ENCODE data around the gene PKP4. TPM values are rescaled to one million over a fixed set of nuclear protein-coding genes. Genes with fewer than 3 reads are reported as not detected.

PKP4 gene
- total and polyA plus RNA-seq, 2 experiments from 2014 or later = 35.7 to 92.3 TPM

DNA sequence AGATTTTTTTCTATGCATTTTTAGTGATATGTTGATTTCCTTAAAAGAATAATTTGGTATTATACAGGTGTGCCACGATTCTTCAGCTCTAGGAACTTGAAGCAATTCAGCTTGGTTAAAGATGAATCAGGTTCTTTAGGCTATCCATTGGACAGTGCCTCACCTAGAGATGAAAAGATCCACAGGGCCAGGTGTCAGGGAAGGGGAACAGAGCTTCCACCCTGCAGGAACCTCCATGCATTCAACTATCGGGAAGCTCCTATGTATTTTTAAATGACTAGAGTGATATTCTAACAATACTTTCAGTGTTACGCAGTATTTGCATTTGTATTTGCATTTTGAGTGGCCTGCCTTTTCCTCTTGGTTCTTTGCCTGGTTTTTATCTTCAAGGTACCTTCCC is 40.2 kb downstream of the PKP4 start:
- no peak for TF ChIP-seq JUNB (IDR thresholded peaks at IDR 0.05; ENCODE audit: unreplicated experiment)
- TF ChIP-seq POLR2AphosphoS5 (IDR thresholded peaks at IDR 0.05; ENCODE audit: low read depth) = no peak
- TF ChIP-seq CTCF (conservative IDR thresholded peaks at IDR 0.05; ENCODE audit: low read depth in 2 of 2) = no peak
- no peak for TF ChIP-seq EZH2phosphoT487 (IDR thresholded peaks at IDR 0.05; ENCODE audit: unreplicated experiment)
- TF ChIP-seq, protein P1, sequence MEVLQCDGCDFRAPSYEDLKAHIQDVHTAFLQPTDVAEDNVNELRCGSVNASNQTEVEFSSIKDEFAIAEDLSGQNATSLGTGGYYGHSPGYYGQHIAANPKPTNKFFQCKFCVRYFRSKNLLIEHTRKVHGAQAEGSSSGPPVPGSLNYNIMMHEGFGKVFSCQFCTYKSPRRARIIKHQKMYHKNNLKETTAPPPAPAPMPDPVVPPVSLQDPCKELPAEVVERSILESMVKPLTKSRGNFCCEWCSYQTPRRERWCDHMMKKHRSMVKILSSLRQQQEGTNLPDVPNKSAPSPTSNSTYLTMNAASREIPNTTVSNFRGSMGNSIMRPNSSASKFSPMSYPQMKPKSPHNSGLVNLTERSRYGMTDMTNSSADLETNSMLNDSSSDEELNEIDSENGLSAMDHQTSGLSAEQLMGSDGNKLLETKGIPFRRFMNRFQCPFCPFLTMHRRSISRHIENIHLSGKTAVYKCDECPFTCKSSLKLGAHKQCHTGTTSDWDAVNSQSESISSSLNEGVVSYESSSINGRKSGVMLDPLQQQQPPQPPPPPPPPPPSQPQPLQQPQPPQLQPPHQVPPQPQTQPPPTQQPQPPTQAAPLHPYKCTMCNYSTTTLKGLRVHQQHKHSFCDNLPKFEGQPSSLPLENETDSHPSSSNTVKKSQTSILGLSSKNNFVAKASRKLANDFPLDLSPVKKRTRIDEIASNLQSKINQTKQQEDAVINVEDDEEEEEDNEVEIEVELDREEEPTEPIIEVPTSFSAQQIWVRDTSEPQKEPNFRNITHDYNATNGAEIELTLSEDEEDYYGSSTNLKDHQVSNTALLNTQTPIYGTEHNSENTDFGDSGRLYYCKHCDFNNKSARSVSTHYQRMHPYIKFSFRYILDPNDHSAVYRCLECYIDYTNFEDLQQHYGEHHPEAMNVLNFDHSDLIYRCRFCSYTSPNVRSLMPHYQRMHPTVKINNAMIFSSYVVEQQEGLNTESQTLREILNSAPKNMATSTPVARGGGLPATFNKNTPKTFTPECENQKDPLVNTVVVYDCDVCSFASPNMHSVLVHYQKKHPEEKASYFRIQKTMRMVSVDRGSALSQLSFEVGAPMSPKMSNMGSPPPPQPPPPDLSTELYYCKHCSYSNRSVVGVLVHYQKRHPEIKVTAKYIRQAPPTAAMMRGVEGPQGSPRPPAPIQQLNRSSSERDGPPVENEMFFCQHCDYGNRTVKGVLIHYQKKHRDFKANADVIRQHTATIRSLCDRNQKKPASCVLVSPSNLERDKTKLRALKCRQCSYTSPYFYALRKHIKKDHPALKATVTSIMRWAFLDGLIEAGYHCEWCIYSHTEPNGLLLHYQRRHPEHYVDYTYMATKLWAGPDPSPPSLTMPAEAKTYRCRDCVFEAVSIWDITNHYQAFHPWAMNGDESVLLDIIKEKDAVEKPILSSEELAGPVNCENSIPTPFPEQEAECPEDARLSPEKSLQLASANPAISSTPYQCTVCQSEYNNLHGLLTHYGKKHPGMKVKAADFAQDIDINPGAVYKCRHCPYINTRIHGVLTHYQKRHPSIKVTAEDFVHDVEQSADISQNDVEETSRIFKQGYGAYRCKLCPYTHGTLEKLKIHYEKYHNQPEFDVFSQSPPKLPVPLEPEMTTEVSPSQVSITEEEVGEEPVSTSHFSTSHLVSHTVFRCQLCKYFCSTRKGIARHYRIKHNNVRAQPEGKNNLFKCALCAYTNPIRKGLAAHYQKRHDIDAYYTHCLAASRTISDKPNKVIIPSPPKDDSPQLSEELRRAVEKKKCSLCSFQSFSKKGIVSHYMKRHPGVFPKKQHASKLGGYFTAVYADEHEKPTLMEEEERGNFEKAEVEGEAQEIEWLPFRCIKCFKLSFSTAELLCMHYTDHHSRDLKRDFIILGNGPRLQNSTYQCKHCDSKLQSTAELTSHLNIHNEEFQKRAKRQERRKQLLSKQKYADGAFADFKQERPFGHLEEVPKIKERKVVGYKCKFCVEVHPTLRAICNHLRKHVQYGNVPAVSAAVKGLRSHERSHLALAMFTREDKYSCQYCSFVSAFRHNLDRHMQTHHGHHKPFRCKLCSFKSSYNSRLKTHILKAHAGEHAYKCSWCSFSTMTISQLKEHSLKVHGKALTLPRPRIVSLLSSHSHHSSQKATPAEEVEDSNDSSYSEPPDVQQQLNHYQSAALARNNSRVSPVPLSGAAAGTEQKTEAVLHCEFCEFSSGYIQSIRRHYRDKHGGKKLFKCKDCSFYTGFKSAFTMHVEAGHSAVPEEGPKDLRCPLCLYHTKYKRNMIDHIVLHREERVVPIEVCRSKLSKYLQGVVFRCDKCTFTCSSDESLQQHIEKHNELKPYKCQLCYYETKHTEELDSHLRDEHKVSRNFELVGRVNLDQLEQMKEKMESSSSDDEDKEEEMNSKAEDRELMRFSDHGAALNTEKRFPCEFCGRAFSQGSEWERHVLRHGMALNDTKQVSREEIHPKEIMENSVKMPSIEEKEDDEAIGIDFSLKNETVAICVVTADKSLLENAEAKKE (CRISPR knock-in tag; IDR thresholded peaks at IDR 0.05) = no peak
- no peak for TF ChIP-seq STAT1 (IDR thresholded peaks at IDR 0.05; ENCODE audit: unreplicated experiment)
- TF ChIP-seq ETS1 (IDR thresholded peaks at IDR 0.05) = no peak
- TF ChIP-seq REST (IDR thresholded peaks at IDR 0.05; ENCODE audit: unreplicated experiment) = no peak
- no peak for TF ChIP-seq ZNF331 (CRISPR knock-in tag; IDR thresholded peaks at IDR 0.05; ENCODE audit: low read depth)
- TF ChIP-seq ZNF114 (CRISPR knock-in tag; IDR thresholded peaks at IDR 0.05) = no peak
- TF ChIP-seq NANOG (IDR thresholded peaks at IDR 0.05; ENCODE audit: borderline replicate concordance) = no peak
- TF ChIP-seq CREB1 (CRISPR knock-in tag; IDR thresholded peaks at IDR 0.05; ENCODE audit: low read depth) = no peak
- TF ChIP-seq EZH2 (IDR thresholded peaks at IDR 0.05; ENCODE audit: low read depth, unreplicated experiment) = no peak
- peaks cover 31% of the 10 kb centered on the region for H3K4me1 ChIP-seq (ENCODE audit: insufficient read depth)
- peak overlapping the region; percentile 37; the same call in 2 of the 3 replicates for H3K4me3 Mint-ChIP-seq
- H3F3A ChIP-seq (replicated peaks; ENCODE audit: low read depth) = no peaks in the 10 kb centered on the region
- H3K27ac ChIP-seq (ENCODE audit: low read depth) = peak overlapping the region; percentile 85
- H3K36me3 ChIP-seq (ENCODE audit: insufficient read depth) = no peaks in the 10 kb centered on the region
- H3K4me3 ChIP-seq = peak overlapping the region; percentile 38
- peak; percentile 38 for DNase-seq (ENCODE audit: low spot score)
- H3K4me1 Mint-ChIP-seq = peaks cover 49% of the 10 kb centered on the region
- peak overlapping the region; percentile 63 for H3K4me2 ChIP-seq
- H4K20me1 ChIP-seq (replicated peaks; ENCODE audit: insufficient read depth) = peaks cover 13% of the 10 kb centered on the region
- H3K27me3 Mint-ChIP-seq (ENCODE audit: insufficient read depth, low read depth, poor library complexity) = no peaks in the 10 kb centered on the region
- H3K36me3 Mint-ChIP-seq (ENCODE audit: low read depth) = no peaks in the 10 kb centered on the region; the same call in 2 of the 3 replicates
- H2AFZ ChIP-seq = no peak overlapping the region
- no peaks in the 10 kb centered on the region for H3K27me3 ChIP-seq (ENCODE audit: insufficient read depth)
- peak; percentile 63 for ATAC-seq
- H3K9me2 ChIP-seq (ENCODE audit: insufficient read depth) = no peaks in the 10 kb centered on the region
- H3K27ac Mint-ChIP-seq = peak overlapping the region; percentile 50
- H3K9me3 Mint-ChIP-seq = no peaks in the 10 kb centered on the region
- H3K79me2 ChIP-seq (replicated peaks; ENCODE audit: insufficient read depth) = peaks cover 99% of the 10 kb centered on the region
